Suprapubic skin (tissue), 4 donors: ENCODE data around the gene NXNL1.

ENCODE experiments used
- CTCF ChIP-seq, 2 donors: fragments of 200-600 bp in 1 of 2; fragments of 450-650 bp in 1 of 2; sonication (generic) in 1 of 2; IDR thresholded peaks; one replicate each; pipeline ENCODE4 v1.5.1; 2016 to 2019; ENCODE audit warnings: antibody characterized with exemption in 2 of 2, mild to moderate bottlenecking in 1 of 2, moderate library complexity in 1 of 2
- EP300 ChIP-seq: sonication (generic); formaldehyde crosslinking; IDR thresholded peaks from one replicate; pipeline ENCODE4 v1.6.1; 2017; ENCODE audit warnings: antibody characterized with exemption
- POLR2A ChIP-seq, 2 donors: fragments of 450-650 bp; IDR thresholded peaks; one replicate each; pipeline ENCODE4 v1.6.1; 2017; ENCODE audit warnings: antibody characterized with exemption in 2 of 2, mild to moderate bottlenecking in 2 of 2, moderate library complexity in 2 of 2
- POLR2AphosphoS5 ChIP-seq, 3 donors: sonication (generic); formaldehyde crosslinking; IDR thresholded peaks; one replicate each; pipeline ENCODE4 v1.6.1; 2017; ENCODE audit warnings: antibody characterized with exemption in 3 of 3

- no peak for TF ChIP-seq POLR2A (IDR thresholded peaks at IDR 0.05)
- no peak for TF ChIP-seq CTCF (IDR thresholded peaks at IDR 0.05)
- no peak for TF ChIP-seq POLR2AphosphoS5 (IDR thresholded peaks at IDR 0.05)
- no peak for TF ChIP-seq EP300
Measured at GRCh38 chr19:17503240-17503639, 42.5 kb upstream of the NXNL1 start.
